Superior temporal gyrus (tissue), 1 donor: Measurements from ENCODE around the gene ARID3B.
"Not testable (repeated sequence)": the region's sequence is repeated elsewhere in the genome, so short reads cannot be mapped to it uniquely, and the experiment has no call there.

Experiments
- DNase-seq: peaks from one replicate; pipeline ENCODE4 v3.0.0-alpha.2; 2016; ENCODE audit errors: extremely low spot score

Gene ARID3B

GRCh38 chr15:74535388-74536084, 5.5 kb upstream of the ARID3B start:
- no peak for DNase-seq

GRCh38 chr15:74537736-74538135, 3.3 kb upstream of the ARID3B start:
- no peak for DNase-seq

- not testable (repeated sequence) for DNase-seq
These were observed 1.5 kb upstream of the ARID3B start for GRCh38 chr15:74539521-74539920.

- no peak for DNase-seq
These were observed 759 bp upstream of the ARID3B start for GRCh38 chr15:74540161-74540760.

GRCh38 chr15:74541494-74542165, 610 bp downstream of the ARID3B start:
- peak; percentile 50 for DNase-seq

GRCh38 chr15:74542166-74543042, 1.4 kb downstream of the ARID3B start:
- DNase-seq: no peak

GRCh38 chr15:74543043-74543422, 2.0 kb downstream of the ARID3B start:
- no peak for DNase-seq

GRCh38 chr15:74543583-74543982, 2.6 kb downstream of the ARID3B start:
- no peak for DNase-seq

GRCh38 chr15:74545086-74545485, 4.1 kb downstream of the ARID3B start:
- no peak for DNase-seq

GRCh38 chr15:74545776-74546656, 5.0 kb downstream of the ARID3B start:
- peak; percentile 98 for DNase-seq

- DNase-seq: no peak
These were observed 6.6 kb downstream of the ARID3B start for GRCh38 chr15:74547616-74548015.

GRCh38 chr15:74548241-74548640, 7.2 kb downstream of the ARID3B start:
- no peak for DNase-seq

- no peak for DNase-seq
These were observed 8.8 kb downstream of the ARID3B start for GRCh38 chr15:74549816-74550215.

GRCh38 chr15:74551714-74552113, 10.7 kb downstream of the ARID3B start:
- no peak for DNase-seq

- DNase-seq: no peak
These were observed 11.9 kb downstream of the ARID3B start for GRCh38 chr15:74552773-74553441.

- DNase-seq: no peak
These were observed 14.2 kb downstream of the ARID3B start for GRCh38 chr15:74555192-74555591.

- DNase-seq: no peak
These were observed 17.7 kb downstream of the ARID3B start for GRCh38 chr15:74558706-74559105.

- no peak for DNase-seq
These were observed 22.4 kb downstream of the ARID3B start for GRCh38 chr15:74563442-74563841.

- no peak for DNase-seq
These were observed 23.2 kb downstream of the ARID3B start for GRCh38 chr15:74564182-74564581.

- no peak for DNase-seq
These were observed 24.5 kb downstream of the ARID3B start for GRCh38 chr15:74565381-74566085.
